SU-DHL-6 (cell line): ENCODE data around the gene NEU3.
A peak's percentile ranks its signal among the peaks of the same experiment; 100 is the strongest.

Source experiments
- H2AFZ ChIP-seq: fragments of 200-600 bp; sonication (generic); 2 replicates; pipeline ENCODE4 v1.6.1; 2014; ENCODE audit warnings: low read depth, mild to moderate bottlenecking, moderate library complexity, mixed read lengths, antibody characterized with exemption, low read length; ENCODE audit not compliant: severe bottlenecking
- H3F3A ChIP-seq: fragments of 200-600 bp; shearing (Covaris generic); 2 replicates; pipeline ENCODE4 v1.6.0; 2016; ENCODE audit warnings: antibody characterized with exemption, mild to moderate bottlenecking; ENCODE audit not compliant: insufficient read depth
- H3K27ac ChIP-seq: fragments of 200-600 bp; sonication (generic); 2 replicates; pipeline ENCODE4 v1.5.1; 2016; ENCODE audit warnings: low read depth, mild to moderate bottlenecking, low read length, moderate library complexity, mixed read lengths
- H3K27me3 ChIP-seq: fragments of 200-600 bp; sonication (generic), shearing (Covaris generic); 2 replicates; pipeline ENCODE4 v1.6.0; 2014; ENCODE audit warnings: mild to moderate bottlenecking, low read length
- H3K36me3 ChIP-seq: fragments of 200-600 bp; sonication (generic); 2 replicates; pipeline ENCODE4 v1.6.1; 2014; ENCODE audit warnings: mild to moderate bottlenecking, low read length, mixed read lengths
- H3K4me2 ChIP-seq: fragments of 300-600, 200-600 bp; shearing (Covaris generic), sonication (generic); 2 replicates; pipeline ENCODE4 v1.6.0; 2014; ENCODE audit warnings: low read length, low read depth, mild to moderate bottlenecking; ENCODE audit not compliant: poor library complexity, severe bottlenecking
- H3K4me3 ChIP-seq: fragments of 200-600 bp; sonication (generic); 2 replicates; pipeline ENCODE4 v1.5.1; 2014; ENCODE audit warnings: antibody characterized with exemption, low read length, mild to moderate bottlenecking, mixed read lengths; ENCODE audit not compliant: insufficient read depth, poor library complexity, severe bottlenecking
- H3K79me2 ChIP-seq: fragments of 200-600 bp; sonication (generic); 2 replicates; pipeline ENCODE4 v1.6.1; 2014; ENCODE audit warnings: mild to moderate bottlenecking, low read length, moderate library complexity; ENCODE audit not compliant: insufficient read depth
- H3K9ac ChIP-seq: fragments of 200-600 bp; sonication (generic); 2 replicates; pipeline ENCODE4 v1.7.0; 2014; ENCODE audit warnings: mild to moderate bottlenecking, low read length
- H3K9me2 ChIP-seq: fragments of 200-600 bp; sonication (generic); replicated peaks from 2 replicates; pipeline ENCODE4 v1.6.1; 2014; ENCODE audit warnings: low read length; ENCODE audit not compliant: insufficient read depth
- H3K9me3 ChIP-seq: fragments of 200-600 bp; sonication (generic); 2 replicates; pipeline ENCODE4 v1.6.1; 2014; ENCODE audit warnings: low read length, mixed read lengths; ENCODE audit not compliant: insufficient read depth
- H4K20me1 ChIP-seq: fragments of 200-600 bp; sonication (generic); 2 replicates; pipeline ENCODE4 v1.6.1; 2014; ENCODE audit warnings: low read depth, mild to moderate bottlenecking, antibody characterized with exemption, low read length, moderate library complexity, mixed read lengths
- EZH2phosphoT487 ChIP-seq: fragments of 200-600 bp; sonication (generic), shearing (Covaris generic); conservative IDR thresholded peaks from 2 replicates; pipeline ENCODE4 v1.6.1; 2018; ENCODE audit warnings: mild to moderate bottlenecking, antibody characterized with exemption, low read length, moderate library complexity, mixed read lengths
- TF ChIP-seq, protein P1 (sequence below): fragments of 200-600 bp; sonication (generic); IDR thresholded peaks from one replicate; pipeline ENCODE4 v1.5.1; 2017; ENCODE audit warnings: antibody characterized with exemption, mild to moderate bottlenecking, low read length, moderate library complexity; ENCODE audit not compliant: insufficient read depth, poor library complexity, severe bottlenecking

NEU3 gene

DNA sequence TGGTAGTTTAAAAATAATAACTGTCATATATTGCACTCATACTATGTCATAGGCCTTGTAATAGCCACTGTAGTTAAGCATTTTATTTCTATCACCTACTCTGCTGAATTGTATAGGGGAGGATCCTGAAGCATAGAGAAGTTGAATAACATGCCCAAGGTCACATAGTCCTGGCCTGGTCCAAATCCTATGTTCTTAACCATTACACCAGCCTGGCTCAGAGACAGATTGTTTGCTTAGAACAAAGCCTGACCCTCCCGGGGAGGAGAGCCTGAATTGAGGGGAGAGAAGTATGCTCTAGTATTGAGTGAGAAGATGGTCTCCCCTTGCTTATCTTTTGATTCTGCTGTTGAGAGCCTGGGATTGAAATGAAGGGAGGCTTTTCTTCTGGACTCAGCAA lies 2.2 kb downstream of the NEU3 start:
- H4K20me1 ChIP-seq = no peaks in the 10 kb centered on the region
- no peak overlapping the region for H2AFZ ChIP-seq
- peaks cover 5% of the 10 kb centered on the region; the same call in 1 of the 2 replicates for H3K36me3 ChIP-seq
- peak overlapping the region; percentile 80 for H3K4me2 ChIP-seq
- H3K4me3 ChIP-seq = no peak overlapping the region
- TF ChIP-seq, protein P1, sequence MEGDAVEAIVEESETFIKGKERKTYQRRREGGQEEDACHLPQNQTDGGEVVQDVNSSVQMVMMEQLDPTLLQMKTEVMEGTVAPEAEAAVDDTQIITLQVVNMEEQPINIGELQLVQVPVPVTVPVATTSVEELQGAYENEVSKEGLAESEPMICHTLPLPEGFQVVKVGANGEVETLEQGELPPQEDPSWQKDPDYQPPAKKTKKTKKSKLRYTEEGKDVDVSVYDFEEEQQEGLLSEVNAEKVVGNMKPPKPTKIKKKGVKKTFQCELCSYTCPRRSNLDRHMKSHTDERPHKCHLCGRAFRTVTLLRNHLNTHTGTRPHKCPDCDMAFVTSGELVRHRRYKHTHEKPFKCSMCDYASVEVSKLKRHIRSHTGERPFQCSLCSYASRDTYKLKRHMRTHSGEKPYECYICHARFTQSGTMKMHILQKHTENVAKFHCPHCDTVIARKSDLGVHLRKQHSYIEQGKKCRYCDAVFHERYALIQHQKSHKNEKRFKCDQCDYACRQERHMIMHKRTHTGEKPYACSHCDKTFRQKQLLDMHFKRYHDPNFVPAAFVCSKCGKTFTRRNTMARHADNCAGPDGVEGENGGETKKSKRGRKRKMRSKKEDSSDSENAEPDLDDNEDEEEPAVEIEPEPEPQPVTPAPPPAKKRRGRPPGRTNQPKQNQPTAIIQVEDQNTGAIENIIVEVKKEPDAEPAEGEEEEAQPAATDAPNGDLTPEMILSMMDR = no peak
- TF ChIP-seq EZH2phosphoT487 = no peak
- no peaks in the 10 kb centered on the region for H3K9me3 ChIP-seq
- H3K79me2 ChIP-seq = peaks cover 39% of the 10 kb centered on the region
- H3K27me3 ChIP-seq = no peaks in the 10 kb centered on the region
- no peak overlapping the region for H3K9ac ChIP-seq
- peaks cover 13% of the 10 kb centered on the region for H3F3A ChIP-seq
- no peak overlapping the region for H3K27ac ChIP-seq
- H3K9me2 ChIP-seq = no peaks in the 10 kb centered on the region

DNA sequence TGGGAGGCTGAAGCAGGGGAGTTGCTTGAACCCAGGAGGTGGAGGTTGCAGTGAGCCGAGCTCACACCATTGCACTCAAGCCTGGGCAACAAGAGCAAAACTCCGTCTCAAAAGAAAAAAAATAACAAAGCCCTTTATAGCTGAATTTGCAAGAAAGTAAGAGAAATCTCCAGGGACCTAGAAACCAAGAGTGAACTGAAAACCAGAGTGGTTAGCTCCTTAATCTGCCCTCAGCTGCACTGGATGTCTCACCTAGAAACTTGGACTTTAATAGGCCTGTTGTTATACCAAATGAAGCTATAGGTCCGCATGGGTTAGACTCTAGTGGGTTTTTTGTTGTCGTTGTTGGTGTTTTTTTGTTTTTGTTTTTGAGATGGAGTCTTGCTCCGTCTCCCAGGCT lies 4.1 kb downstream of the NEU3 start:
- no peak overlapping the region for H3K4me3 ChIP-seq
- H4K20me1 ChIP-seq = no peaks in the 10 kb centered on the region
- H3F3A ChIP-seq = peaks cover 4% of the 10 kb centered on the region; the same call in 1 of the 2 replicates
- no peaks in the 10 kb centered on the region for H3K27me3 ChIP-seq
- no peaks in the 10 kb centered on the region for H3K9me3 ChIP-seq
- no peak overlapping the region for H3K27ac ChIP-seq
- H2AFZ ChIP-seq = no peak overlapping the region
- H3K9ac ChIP-seq = no peak overlapping the region
- H3K79me2 ChIP-seq = peaks cover 39% of the 10 kb centered on the region
- TF ChIP-seq, protein P1 = no peak
- no peak for TF ChIP-seq EZH2phosphoT487
- H3K36me3 ChIP-seq = peaks cover 11% of the 10 kb centered on the region; the same call in 1 of the 2 replicates
- no peak overlapping the region for H3K4me2 ChIP-seq
- H3K9me2 ChIP-seq = no peaks in the 10 kb centered on the region

DNA sequence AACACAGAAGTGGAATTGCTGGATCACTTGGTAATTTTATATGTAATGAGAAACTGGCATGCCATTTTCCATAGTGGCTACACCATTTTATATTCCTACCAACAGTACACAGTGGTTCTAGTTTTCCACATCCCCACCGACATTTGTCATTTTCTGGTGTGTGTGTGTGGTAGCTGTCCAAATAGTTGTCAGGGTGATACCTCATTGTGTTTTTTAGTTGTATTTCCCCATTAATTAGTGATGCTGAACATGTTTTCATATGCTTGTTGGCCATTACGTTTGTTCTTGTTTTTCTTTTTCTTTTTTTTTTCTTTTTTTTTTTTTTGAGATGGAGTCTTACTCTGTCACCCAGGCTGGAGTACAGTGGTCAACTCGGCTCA lies 12.2 kb downstream of the NEU3 start:
- no peak overlapping the region for H3K27ac ChIP-seq
- no peaks in the 10 kb centered on the region for H3K9me3 ChIP-seq
- TF ChIP-seq, protein P1 = no peak
- TF ChIP-seq EZH2phosphoT487 = no peak
- H4K20me1 ChIP-seq = no peaks in the 10 kb centered on the region
- H3K9me2 ChIP-seq = no peaks in the 10 kb centered on the region
- no peak overlapping the region for H2AFZ ChIP-seq
- no peaks in the 10 kb centered on the region for H3K79me2 ChIP-seq
- no peaks in the 10 kb centered on the region for H3K27me3 ChIP-seq
- no peak overlapping the region for H3K4me2 ChIP-seq
- H3K36me3 ChIP-seq = peaks cover 21% of the 10 kb centered on the region; the same call in 1 of the 2 replicates
- no peak overlapping the region for H3K4me3 ChIP-seq
- no peak overlapping the region for H3K9ac ChIP-seq
- no peaks in the 10 kb centered on the region for H3F3A ChIP-seq

DNA sequence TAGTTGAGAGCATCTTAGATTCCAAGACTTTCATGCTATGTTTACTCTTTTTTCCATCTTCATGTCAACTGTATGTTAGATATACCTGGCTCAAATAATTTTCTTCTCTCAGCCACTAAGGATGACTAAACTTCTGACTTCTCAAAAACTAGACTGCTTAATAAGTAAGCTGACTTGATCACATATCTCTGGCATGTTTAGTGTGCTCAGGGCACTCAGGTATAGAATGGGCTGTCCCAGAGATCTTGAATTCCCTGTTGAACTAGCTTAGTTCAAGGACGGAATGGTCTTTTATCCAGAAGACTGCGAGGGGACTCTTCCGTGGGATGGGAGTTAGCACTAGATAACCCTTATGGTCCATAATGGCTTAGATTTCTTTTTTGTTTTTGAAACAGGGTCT lies 13.0 kb downstream of the NEU3 start:
- H2AFZ ChIP-seq = no peak overlapping the region
- no peaks in the 10 kb centered on the region for H3K27me3 ChIP-seq
- TF ChIP-seq EZH2phosphoT487 = no peak
- TF ChIP-seq, protein P1 = no peak
- no peak overlapping the region for H3K4me3 ChIP-seq
- H3K9me2 ChIP-seq = no peaks in the 10 kb centered on the region
- H3K9me3 ChIP-seq = no peaks in the 10 kb centered on the region
- peaks cover 24% of the 10 kb centered on the region; the same call in 1 of the 2 replicates for H3K36me3 ChIP-seq
- no peaks in the 10 kb centered on the region for H3K79me2 ChIP-seq
- H4K20me1 ChIP-seq = no peaks in the 10 kb centered on the region
- no peak overlapping the region for H3K4me2 ChIP-seq
- H3F3A ChIP-seq = no peaks in the 10 kb centered on the region
- H3K9ac ChIP-seq = no peak overlapping the region
- H3K27ac ChIP-seq = no peak overlapping the region
